ENCODE results near the gene ASTN2.

ASTN2 gene

GRCh38 chr9:116480700-116481099, 934.2 kb downstream of the ASTN2 start:
- no peaks in the 10 kb centered on the region for H3K27me3 ChIP-seq (ENCODE audit: insufficient read depth, insufficient read length)
- DNase-seq (ENCODE audit: low read depth, low spot score): no peak
- no peak for TF ChIP-seq YY1 (IDR thresholded peaks at IDR 0.05; ENCODE audit: insufficient read depth, insufficient read length)
- TF ChIP-seq SUZ12 (IDR thresholded peaks at IDR 0.05; ENCODE audit: extremely low read depth, insufficient read depth, insufficient read length): no peak
- TF ChIP-seq ZNF274 (IDR thresholded peaks at IDR 0.05; ENCODE audit: low read depth, low read length): no peak
- no peak overlapping the region for H3K4me3 ChIP-seq (ENCODE audit: insufficient read length, low read depth)
- H3K4me1 ChIP-seq (ENCODE audit: insufficient read depth, insufficient read length): peaks cover 8% of the 10 kb centered on the region
- H3K36me3 ChIP-seq (ENCODE audit: insufficient read depth, insufficient read length, low read length): peaks cover 2% of the 10 kb centered on the region
- H3K9me3 ChIP-seq (ENCODE audit: insufficient read depth, low read length): no peaks in the 10 kb centered on the region
- no peak overlapping the region for H3K9ac ChIP-seq (ENCODE audit: insufficient read length, low read depth)

- Histone ChIP-seq H3K4me3 (ENCODE audit: insufficient read length, low read depth) (no peak overlapping the region), H3K4me1 (ENCODE audit: insufficient read depth, insufficient read length) (peaks cover 8% of the 10 kb centered on the region), H3K36me3 (ENCODE audit: insufficient read depth, insufficient read length, low read length) (peaks cover 2% of the 10 kb centered on the region), H3K9ac (ENCODE audit: insufficient read length, low read depth) (no peak overlapping the region), H3K27me3 (ENCODE audit: insufficient read depth, insufficient read length) (no peaks in the 10 kb centered on the region), H3K9me3 (ENCODE audit: insufficient read depth, low read length) (no peaks in the 10 kb centered on the region)
- TF ChIP-seq YY1 (IDR thresholded peaks at IDR 0.05; ENCODE audit: insufficient read depth, insufficient read length) (no peak), ZNF274 (IDR thresholded peaks at IDR 0.05; ENCODE audit: low read depth, low read length) (no peak), SUZ12 (IDR thresholded peaks at IDR 0.05; ENCODE audit: extremely low read depth, insufficient read depth, insufficient read length) (no peak)
- DNase-seq (ENCODE audit: low read depth, low spot score): no peak
Measured at GRCh38 chr9:116479967-116480366, 934.9 kb downstream of the ASTN2 start.

GRCh38 chr9:116479056-116479544, 935.8 kb downstream of the ASTN2 start:
- H3K9ac ChIP-seq (ENCODE audit: insufficient read length, low read depth): no peak overlapping the region
- no peaks in the 10 kb centered on the region for H3K9me3 ChIP-seq (ENCODE audit: insufficient read depth, low read length)
- no peak for DNase-seq (ENCODE audit: low read depth, low spot score)
- no peaks in the 10 kb centered on the region for H3K27me3 ChIP-seq (ENCODE audit: insufficient read depth, insufficient read length)
- peaks cover 2% of the 10 kb centered on the region for H3K36me3 ChIP-seq (ENCODE audit: insufficient read depth, insufficient read length, low read length)
- H3K4me1 ChIP-seq (ENCODE audit: insufficient read depth, insufficient read length): peaks cover 8% of the 10 kb centered on the region
- TF ChIP-seq YY1 (IDR thresholded peaks at IDR 0.05; ENCODE audit: insufficient read depth, insufficient read length) (no peak), SUZ12 (IDR thresholded peaks at IDR 0.05; ENCODE audit: extremely low read depth, insufficient read depth, insufficient read length) (no peak), ZNF274 (IDR thresholded peaks at IDR 0.05; ENCODE audit: low read depth, low read length) (no peak)
- no peak overlapping the region for H3K4me3 ChIP-seq (ENCODE audit: insufficient read length, low read depth)

- H3K4me3 ChIP-seq (ENCODE audit: insufficient read length, low read depth): no peak overlapping the region
- peaks cover 5% of the 10 kb centered on the region for H3K4me1 ChIP-seq (ENCODE audit: insufficient read depth, insufficient read length)
- H3K9ac ChIP-seq (ENCODE audit: insufficient read length, low read depth): no peak overlapping the region
- H3K36me3 ChIP-seq (ENCODE audit: insufficient read depth, insufficient read length, low read length): peaks cover 2% of the 10 kb centered on the region
- no peaks in the 10 kb centered on the region for H3K27me3 ChIP-seq (ENCODE audit: insufficient read depth, insufficient read length)
- DNase-seq (ENCODE audit: low read depth, low spot score): no peak
- H3K9me3 ChIP-seq (ENCODE audit: insufficient read depth, low read length): no peaks in the 10 kb centered on the region
- TF ChIP-seq SUZ12 (IDR thresholded peaks at IDR 0.05; ENCODE audit: extremely low read depth, insufficient read depth, insufficient read length) (no peak), ZNF274 (IDR thresholded peaks at IDR 0.05; ENCODE audit: low read depth, low read length) (no peak), YY1 (IDR thresholded peaks at IDR 0.05; ENCODE audit: insufficient read depth, insufficient read length) (no peak)
Measured at GRCh38 chr9:116477584-116478141, 937.2 kb downstream of the ASTN2 start.

GRCh38 chr9:116476935-116477381, 937.9 kb downstream of the ASTN2 start:
- no peak for DNase-seq (ENCODE audit: low read depth, low spot score)
- Histone ChIP-seq H3K36me3 (ENCODE audit: insufficient read depth, insufficient read length, low read length) (peaks cover 2% of the 10 kb centered on the region), H3K27me3 (ENCODE audit: insufficient read depth, insufficient read length) (no peaks in the 10 kb centered on the region), H3K4me3 (ENCODE audit: insufficient read length, low read depth) (no peak overlapping the region), H3K9me3 (ENCODE audit: insufficient read depth, low read length) (no peaks in the 10 kb centered on the region), H3K4me1 (ENCODE audit: insufficient read depth, insufficient read length) (peaks cover 7% of the 10 kb centered on the region), H3K9ac (ENCODE audit: insufficient read length, low read depth) (peak overlapping the region; percentile 28)
- no peak for TF ChIP-seq ZNF274 (IDR thresholded peaks at IDR 0.05; ENCODE audit: low read depth, low read length)
- TF ChIP-seq YY1 (IDR thresholded peaks at IDR 0.05; ENCODE audit: insufficient read depth, insufficient read length): no peak
- TF ChIP-seq SUZ12 (IDR thresholded peaks at IDR 0.05; ENCODE audit: extremely low read depth, insufficient read depth, insufficient read length): no peak

- Histone ChIP-seq H3K4me3 (ENCODE audit: insufficient read length, low read depth) (no peak overlapping the region), H3K36me3 (ENCODE audit: insufficient read depth, insufficient read length, low read length) (peaks cover 2% of the 10 kb centered on the region), H3K4me1 (ENCODE audit: insufficient read depth, insufficient read length) (peaks cover 10% of the 10 kb centered on the region), H3K9ac (ENCODE audit: insufficient read length, low read depth) (no peak overlapping the region), H3K9me3 (ENCODE audit: insufficient read depth, low read length) (no peaks in the 10 kb centered on the region), H3K27me3 (ENCODE audit: insufficient read depth, insufficient read length) (no peaks in the 10 kb centered on the region)
- no peak for TF ChIP-seq SUZ12 (IDR thresholded peaks at IDR 0.05; ENCODE audit: extremely low read depth, insufficient read depth, insufficient read length)
- no peak for DNase-seq (ENCODE audit: low read depth, low spot score)
Measured at GRCh38 chr9:116476002-116476401, 938.9 kb downstream of the ASTN2 start.

- TF ChIP-seq ZNF274 (IDR thresholded peaks at IDR 0.05; ENCODE audit: low read depth, low read length) (no peak), SUZ12 (IDR thresholded peaks at IDR 0.05; ENCODE audit: extremely low read depth, insufficient read depth, insufficient read length) (no peak), YY1 (IDR thresholded peaks at IDR 0.05; ENCODE audit: insufficient read depth, insufficient read length) (no peak)
- Histone ChIP-seq H3K36me3 (ENCODE audit: insufficient read depth, insufficient read length, low read length) (peaks cover 2% of the 10 kb centered on the region), H3K9ac (ENCODE audit: insufficient read length, low read depth) (no peak overlapping the region), H3K27me3 (ENCODE audit: insufficient read depth, insufficient read length) (no peaks in the 10 kb centered on the region), H3K9me3 (ENCODE audit: insufficient read depth, low read length) (no peaks in the 10 kb centered on the region), H3K4me1 (ENCODE audit: insufficient read depth, insufficient read length) (peaks cover 10% of the 10 kb centered on the region), H3K4me3 (ENCODE audit: insufficient read length, low read depth) (no peak overlapping the region)
- DNase-seq (ENCODE audit: low read depth, low spot score): no peak
Measured at GRCh38 chr9:116475201-116475600, 939.7 kb downstream of the ASTN2 start.

All from NT2/D1 (cell line).